Neural crest cell (in vitro differentiated cells): ENCODE data around the gene GYPA. TPM values are rescaled to one million over a fixed set of nuclear protein-coding genes. Genes with fewer than 3 reads are reported as not detected.

Experiments used
- total RNA-seq: library from RNA; stranded (reverse); gene quantifications from 2 replicates; pipeline ENCODE4 v1.2.1, GENCODE V29; 2021

The GYPA gene
- total RNA-seq, 1 donor from 2014 or later: not detected

Other genes starting within 250 kb of the GYPA start
- gene GYPE, start 235.2 kb downstream of the GYPA start, total RNA-seq: not detected in 2 replicates
- not detected in 2 replicates for gene GYPB, start 121.3 kb downstream of the GYPA start, total RNA-seq